ENCODE measurements around the gene CDKAL1.

CDKAL1 gene

DNA sequence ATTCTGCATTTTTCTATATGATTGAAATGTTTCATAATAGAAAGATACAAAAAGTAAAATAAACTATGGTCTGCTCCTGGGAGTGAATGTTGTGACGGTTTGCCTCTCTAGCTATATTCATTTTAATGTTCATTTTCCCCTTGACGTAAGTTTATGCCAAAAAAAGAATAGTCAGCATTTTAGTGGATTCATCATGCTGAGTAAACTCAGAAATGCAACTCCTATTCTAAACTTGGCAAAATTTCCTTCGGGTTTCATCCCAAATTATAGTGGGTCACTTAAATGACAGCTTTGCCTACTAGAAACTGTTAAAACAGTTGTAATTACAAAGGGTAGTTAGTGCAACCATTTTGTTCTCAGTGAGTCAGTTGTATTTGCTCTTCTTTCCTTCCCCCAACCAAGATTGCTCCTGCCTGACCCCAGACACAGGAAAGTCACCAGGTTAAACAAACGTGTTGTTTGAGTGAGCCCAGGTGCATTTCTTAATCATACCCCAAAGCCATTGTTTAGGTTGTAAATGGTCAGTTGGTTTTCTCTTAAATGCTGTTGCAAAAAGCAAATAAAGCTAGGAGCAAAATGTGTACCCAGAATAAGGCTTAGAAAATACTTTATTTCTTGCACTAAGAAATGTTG, 577.0 kb downstream of the CDKAL1 start:
- CTCF ChIA-PET = no interaction called here
- no peak overlapping the region for H3K4me3 ChIP-seq (ENCODE audit: low read depth, low read length)
- POLR2A ChIA-PET = no interaction called here
- DNase-seq (ENCODE audit: low read depth, low spot score) = no peak
- TF ChIP-seq, protein P1, sequence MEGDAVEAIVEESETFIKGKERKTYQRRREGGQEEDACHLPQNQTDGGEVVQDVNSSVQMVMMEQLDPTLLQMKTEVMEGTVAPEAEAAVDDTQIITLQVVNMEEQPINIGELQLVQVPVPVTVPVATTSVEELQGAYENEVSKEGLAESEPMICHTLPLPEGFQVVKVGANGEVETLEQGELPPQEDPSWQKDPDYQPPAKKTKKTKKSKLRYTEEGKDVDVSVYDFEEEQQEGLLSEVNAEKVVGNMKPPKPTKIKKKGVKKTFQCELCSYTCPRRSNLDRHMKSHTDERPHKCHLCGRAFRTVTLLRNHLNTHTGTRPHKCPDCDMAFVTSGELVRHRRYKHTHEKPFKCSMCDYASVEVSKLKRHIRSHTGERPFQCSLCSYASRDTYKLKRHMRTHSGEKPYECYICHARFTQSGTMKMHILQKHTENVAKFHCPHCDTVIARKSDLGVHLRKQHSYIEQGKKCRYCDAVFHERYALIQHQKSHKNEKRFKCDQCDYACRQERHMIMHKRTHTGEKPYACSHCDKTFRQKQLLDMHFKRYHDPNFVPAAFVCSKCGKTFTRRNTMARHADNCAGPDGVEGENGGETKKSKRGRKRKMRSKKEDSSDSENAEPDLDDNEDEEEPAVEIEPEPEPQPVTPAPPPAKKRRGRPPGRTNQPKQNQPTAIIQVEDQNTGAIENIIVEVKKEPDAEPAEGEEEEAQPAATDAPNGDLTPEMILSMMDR (IDR thresholded peaks at IDR 0.05; ENCODE audit: insufficient read depth, low read length, missing control alignments) = no peak

DNA sequence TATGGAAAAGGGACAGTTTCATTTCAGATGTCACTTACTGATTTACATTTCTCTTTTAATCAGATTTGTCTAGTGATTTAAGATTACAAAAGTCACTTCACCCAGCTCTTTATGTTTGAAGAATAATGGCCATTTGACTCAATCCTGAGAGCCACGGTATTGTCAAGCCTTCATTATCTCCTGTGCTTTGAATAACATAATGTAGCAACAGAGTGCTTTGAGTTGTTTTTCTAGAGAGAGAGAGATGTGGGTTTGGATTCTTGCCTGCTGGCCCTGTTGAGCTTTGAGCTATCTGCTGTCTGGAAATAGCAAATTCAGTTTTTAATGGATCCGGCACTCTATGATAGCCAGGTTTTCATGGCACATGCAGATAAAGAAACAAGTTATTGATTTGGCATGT, 580.9 kb downstream of the CDKAL1 start:
- H3K4me3 ChIP-seq (ENCODE audit: low read depth, low read length) = no peak overlapping the region
- ChIA-PET CTCF (interaction anchor here (1.6 kb wide), 1 partner anchor 11 kb away, joined by 3 read pairs; no protein-coding TSS in a partner anchor), POLR2A (no interaction called here)
- TF ChIP-seq, protein P1 (IDR thresholded peaks at IDR 0.05; ENCODE audit: insufficient read depth, low read length, missing control alignments) = no peak
- DNase-seq (ENCODE audit: low read depth, low spot score) = peak; percentile 23

DNA sequence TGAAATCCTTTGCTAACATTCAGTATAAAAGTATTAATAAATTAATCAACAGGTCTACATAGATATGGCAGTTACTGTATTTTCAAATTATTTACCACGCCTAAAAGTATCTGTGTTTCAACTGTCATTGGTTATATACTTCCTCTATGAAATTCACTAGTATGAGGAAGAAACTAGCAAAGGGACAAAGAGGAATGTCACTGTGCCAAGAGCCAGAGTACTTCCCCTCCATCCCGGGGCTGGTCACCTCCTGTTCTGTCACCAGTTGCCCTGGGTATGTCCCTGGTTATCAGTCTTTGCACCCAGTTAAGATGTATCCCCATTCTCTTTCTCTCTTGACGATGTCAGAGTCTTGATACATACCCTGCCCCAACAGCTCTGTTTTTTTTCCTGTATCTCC, 582.5 kb downstream of the CDKAL1 start:
- ChIA-PET POLR2A (no interaction called here), CTCF (interaction anchor here (1.6 kb wide), 1 partner anchor 9 kb away, joined by 3 read pairs; no protein-coding TSS in a partner anchor)
- H3K4me3 ChIP-seq (ENCODE audit: low read depth, low read length) = no peak overlapping the region
- TF ChIP-seq, protein P1 (IDR thresholded peaks at IDR 0.05; ENCODE audit: insufficient read depth, low read length, missing control alignments) = no peak
- no peak for DNase-seq (ENCODE audit: low read depth, low spot score)

DNA sequence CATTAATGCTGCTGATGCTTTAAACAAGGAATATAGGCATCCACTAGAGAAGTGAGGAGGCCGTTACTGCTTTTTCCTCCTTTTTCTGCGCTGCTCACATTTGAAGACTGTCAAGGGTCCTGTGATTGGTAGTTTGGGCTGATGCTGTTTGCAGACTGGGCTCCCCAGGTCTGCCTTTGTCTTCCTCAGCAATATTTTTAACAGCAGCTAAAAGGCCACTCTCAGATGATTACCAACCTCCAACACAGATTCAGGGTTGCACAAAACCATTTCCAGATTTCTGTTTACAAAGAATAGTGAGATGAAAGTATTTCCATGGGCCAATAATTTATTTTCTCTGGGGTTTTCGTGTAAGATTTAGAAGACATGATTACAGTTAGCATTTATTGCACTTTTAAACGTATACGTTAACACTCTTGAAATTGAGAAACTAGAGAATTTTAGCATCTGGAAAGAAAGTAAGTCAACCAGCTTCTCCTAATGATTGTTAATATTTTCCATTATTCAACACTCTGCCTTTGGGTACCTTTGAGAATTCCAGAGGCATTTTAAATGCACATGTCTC, 584.0 kb downstream of the CDKAL1 start:
- ChIA-PET POLR2A (no interaction called here), CTCF (no interaction called here)
- TF ChIP-seq, protein P1 (IDR thresholded peaks at IDR 0.05; ENCODE audit: insufficient read depth, low read length, missing control alignments) = no peak
- no peak overlapping the region for H3K4me3 ChIP-seq (ENCODE audit: low read depth, low read length)
- no peak for DNase-seq (ENCODE audit: low read depth, low spot score)

DNA sequence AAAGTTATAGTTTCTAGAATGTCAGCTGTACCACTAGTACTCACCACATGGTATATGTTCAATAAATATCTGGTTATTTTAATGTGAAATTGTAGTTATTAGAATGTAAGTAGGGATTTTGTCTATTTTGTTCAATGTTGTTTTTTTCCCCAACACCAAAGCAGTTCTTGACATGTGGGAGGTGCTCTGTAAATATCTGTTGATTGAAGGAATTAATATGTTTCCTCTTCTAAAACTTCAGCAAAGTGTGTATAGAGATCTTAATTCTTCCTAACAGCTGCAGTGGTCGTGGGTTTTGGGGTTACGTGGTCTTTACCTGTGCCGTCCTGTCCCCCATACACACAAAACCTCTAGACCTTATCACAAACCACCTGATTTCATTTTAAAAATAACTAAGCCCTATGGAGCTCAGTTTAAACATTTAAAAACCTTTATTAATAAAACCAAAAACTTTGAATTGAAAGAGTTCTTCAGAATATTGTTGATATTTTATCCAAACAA, 587.4 kb downstream of the CDKAL1 start:
- ChIA-PET POLR2A (no interaction called here), CTCF (interaction anchor here (0.9 kb wide), 1 partner anchor 468 kb away, joined by 3 read pairs; no protein-coding TSS in a partner anchor)
- TF ChIP-seq, protein P1 (IDR thresholded peaks at IDR 0.05; ENCODE audit: insufficient read depth, low read length, missing control alignments) = no peak
- DNase-seq (ENCODE audit: low read depth, low spot score) = no peak
- H3K4me3 ChIP-seq (ENCODE audit: low read depth, low read length) = no peak overlapping the region

DNA sequence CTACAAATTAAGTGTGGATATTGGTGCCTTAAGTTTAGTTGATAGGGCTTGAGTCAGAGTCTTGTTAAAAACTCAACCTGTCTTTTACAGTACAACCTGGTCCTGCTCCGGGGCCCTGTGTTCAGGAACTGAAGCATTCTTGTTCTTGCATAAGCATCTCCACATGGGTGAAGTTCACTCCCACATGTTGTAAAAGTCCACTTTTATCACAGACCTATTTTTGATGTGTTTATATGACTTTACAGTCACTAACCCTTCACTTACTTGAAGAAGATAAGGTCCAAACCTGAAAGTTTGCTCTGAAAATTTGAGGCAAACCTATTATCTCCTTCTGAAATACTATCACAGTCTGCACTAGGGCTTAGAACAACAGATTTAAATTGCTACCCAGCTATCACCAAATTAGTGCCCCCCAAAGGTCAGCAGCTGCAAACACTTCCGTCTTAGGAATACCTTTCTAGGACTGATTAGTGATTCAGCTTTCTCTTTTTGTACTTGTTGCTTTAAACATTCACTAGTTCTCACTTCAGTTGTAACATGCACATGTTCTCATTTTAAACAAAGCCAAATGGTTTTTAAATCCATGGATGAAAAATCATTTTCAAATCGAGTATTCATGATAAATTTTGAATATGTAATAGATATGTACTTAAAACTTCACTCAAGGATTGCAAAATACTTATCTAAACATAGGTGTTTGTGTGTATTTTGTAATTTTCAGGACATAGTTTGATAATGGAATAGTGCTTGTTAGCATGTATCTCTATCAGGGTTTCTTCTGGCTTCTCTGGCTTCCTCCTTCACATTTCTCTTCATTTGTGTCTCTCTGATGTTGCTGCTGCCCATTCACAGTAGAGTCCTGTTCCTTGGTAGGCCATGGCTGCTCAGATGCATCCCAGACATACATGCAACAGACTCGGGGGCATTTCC, 589.5 kb downstream of the CDKAL1 start:
- CTCF ChIA-PET = no interaction called here
- TF ChIP-seq, protein P1 (IDR thresholded peaks at IDR 0.05; ENCODE audit: insufficient read depth, low read length, missing control alignments) = no peak
- no peak overlapping the region for H3K4me3 ChIP-seq (ENCODE audit: low read depth, low read length)
- DNase-seq (ENCODE audit: low read depth, low spot score) = no peak
- POLR2A ChIA-PET = no interaction called here
